ENCODE data around the gene GABRB1.

DNA sequence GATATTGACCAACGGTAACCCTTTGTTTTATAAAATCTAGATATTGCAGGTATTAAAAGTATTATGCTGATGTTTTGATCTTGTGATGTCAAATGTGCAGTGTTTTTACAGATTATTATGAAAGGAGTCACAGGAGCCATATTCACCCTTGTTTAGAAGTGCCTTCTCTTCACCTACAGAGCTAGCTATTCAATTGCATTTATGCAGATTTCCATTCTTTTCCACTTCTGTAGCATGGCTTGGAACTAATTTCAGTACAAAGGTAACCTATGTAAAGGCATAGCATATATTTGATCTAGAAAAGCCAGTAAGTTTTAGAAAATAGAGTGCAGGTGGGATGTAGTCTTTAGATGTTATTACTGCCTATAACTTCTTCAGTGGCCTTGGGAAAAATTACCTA is 176.2 kb downstream of the GABRB1 start:
- TF ChIP-seq SP1 (IDR thresholded peaks at IDR 0.05; ENCODE audit: low read depth) (no peak), RAD21 (IDR thresholded peaks at IDR 0.05; ENCODE audit: low read depth) (no peak), CTCF (IDR thresholded peaks at IDR 0.05 in 2 of 3, conservative IDR thresholded peaks at IDR 0.05 in 1 of 3; ENCODE audit: borderline replicate concordance in 1 of 3, insufficient read depth in 1 of 3, low read depth in 2 of 3, low read length in 2 of 3) (no peak), CEBPB (IDR thresholded peaks at IDR 0.05; ENCODE audit: low read depth) (no peak), EGR1 (IDR thresholded peaks at IDR 0.05; ENCODE audit: low read depth) (no peak), EZH2 (IDR thresholded peaks at IDR 0.05) (no peak), ELF1 (IDR thresholded peaks at IDR 0.05; ENCODE audit: borderline replicate concordance, low read depth) (no peak), JUND (IDR thresholded peaks at IDR 0.05) (no peak)

Data from HCT116 (cell line).